NCI-H1048 (cell line): ENCODE data around the gene ZNF582.
"Not testable (repeated sequence)": the region's sequence is repeated elsewhere in the genome, so short reads cannot be mapped to it uniquely, and the experiment has no call there.

ENCODE experiments used
- DNase-seq: peaks from one replicate; lab custom pipeline; 2025; lab: John Stamatoyannopoulos, UW

Gene ZNF582

DNA sequence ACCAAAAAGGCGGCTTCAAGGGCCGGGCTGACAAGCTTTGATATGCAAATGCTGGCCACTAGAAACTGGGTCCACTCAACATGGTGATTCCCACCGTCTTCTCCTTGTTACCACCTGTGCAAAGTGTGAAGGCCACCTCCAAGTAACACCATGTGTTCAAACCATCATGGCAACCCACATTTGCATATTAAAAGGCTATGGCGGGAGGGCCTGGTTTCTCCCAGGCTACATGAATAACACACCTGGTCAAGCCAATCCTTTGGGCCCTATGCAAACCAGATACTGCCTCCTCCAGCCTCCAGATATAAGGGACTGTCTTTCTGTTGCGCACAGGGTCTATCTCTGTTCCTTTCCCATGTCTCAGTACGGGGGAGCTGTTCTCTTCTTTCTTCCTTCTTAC lies 42.1 kb downstream of the ZNF582 start:
- no peak for DNase-seq

DNA sequence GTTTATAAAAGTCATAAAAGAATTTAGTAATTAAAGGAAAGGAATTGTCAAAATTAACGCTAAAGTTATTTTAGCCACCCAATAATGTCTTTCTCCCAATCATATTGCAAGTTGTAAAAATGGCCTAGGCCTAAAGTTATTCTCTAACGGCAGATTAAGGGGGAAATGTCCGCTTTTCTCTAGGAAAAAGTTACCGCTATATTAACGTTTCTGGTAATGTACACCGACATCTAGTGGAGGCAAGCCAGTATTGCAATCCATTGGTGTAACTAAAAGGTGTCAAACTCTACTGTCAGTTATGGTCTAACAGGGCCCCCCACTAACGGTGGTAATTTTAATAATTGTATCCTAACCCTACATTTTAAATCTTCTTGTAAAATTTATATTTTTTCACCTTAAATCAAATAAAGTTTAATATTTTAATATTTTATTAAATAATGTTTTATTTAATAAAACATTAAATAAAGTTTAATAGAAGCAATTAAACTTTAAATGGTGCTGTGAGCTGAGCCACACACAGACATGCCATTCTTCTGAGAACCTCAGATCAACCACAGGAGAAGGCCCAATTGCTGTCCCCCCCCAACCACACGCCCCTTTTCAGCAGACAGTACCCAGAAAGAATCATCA lies 42.8 kb downstream of the ZNF582 start:
- DNase-seq, result no peak

DNA sequence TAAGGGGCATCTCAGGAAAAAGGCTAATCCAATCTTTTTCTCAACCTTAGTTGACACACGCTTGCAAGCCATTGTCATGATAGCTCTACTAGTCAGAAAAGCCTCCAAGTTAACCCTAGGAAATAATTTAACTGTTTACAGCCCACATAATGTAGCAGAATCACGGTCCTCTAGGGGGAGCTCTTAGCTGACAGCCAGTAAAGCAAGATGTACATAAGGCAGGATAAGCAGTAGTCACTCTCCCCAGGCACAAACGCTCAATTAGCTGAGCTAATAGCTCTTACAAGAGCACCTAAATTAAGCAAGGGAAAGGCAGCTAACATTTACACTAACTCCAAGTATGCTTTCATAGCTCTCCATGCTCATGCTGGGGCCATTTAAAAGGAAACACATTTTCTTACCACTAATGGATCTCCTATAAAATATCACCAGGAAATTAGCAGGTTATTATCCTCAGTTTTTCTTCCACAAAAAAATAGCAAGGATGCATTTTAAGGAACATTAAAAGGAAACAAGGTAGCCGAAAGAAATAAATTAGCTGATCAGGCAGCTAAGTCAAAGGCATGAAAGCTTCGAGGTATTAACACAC lies 45.0 kb downstream of the ZNF582 start:
- no peak for DNase-seq

DNA sequence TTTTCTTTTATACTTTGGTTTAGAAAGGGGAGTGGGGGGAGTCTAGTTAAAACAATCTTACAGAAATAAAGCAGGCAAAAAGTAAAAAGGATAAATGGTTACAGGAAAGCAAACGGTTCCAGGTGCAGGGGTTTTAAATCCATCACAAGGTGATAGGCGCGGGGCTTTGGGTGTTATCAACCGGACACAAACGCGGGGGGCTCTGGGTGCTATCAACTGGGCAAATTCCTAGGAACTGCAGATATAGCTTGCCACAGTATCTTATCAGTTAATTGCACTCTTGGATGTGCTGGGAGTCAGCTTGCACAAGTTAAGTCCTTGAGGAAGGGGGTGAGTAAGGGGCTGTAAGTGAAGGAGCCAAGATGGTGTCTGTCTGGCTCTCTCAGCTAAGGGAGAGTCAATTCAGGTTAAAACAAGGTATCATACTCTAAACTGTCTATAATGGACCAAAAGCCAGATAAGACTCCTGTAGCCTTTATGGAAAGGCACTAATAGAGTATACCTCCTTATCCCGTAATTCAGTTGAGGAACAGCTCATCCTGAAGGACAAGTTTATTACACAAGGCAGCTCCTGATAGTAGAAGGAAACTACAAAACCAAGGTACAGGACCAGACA lies 46.1 kb downstream of the ZNF582 start:
- no peak for DNase-seq

DNA sequence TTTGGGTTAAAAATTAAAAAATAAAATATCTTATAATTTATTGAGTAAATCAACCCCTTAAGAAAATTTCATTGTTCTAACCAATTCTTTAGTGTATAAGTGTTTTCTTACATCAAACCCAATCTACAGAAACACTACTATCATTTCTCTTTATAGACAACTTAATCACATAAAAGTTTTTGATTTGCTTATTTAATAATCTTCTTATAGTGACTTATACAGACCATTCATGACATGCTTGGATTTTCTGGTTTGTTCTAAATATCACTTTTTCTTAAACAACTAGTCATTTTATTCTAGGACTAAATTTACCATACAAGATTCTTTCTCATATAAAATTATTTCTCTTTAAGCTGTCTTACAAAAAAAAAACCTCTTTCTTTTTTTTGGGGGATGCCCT lies 51.4 kb downstream of the ZNF582 start:
- DNase-seq, result no peak

DNA sequence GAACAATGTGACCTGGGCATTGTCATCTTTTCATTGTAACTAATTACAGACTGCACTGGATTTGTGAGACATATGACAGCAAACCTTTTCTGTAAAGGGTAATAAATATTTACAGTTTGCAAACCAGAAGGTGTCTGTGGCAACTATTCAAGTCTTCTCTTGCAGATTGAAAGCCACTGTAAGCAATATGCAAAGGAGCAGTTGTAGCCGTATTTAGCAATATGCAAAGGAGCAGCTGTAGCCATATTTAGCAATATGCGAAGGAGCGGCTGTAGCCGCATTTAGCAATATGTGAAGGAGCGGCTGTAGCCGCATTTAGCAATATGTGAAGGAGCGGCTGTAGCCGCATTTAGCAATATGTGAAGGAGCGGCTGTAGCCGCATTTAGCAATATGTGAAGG lies 54.3 kb downstream of the ZNF582 start:
- DNase-seq, result not testable (repeated sequence)

DNA sequence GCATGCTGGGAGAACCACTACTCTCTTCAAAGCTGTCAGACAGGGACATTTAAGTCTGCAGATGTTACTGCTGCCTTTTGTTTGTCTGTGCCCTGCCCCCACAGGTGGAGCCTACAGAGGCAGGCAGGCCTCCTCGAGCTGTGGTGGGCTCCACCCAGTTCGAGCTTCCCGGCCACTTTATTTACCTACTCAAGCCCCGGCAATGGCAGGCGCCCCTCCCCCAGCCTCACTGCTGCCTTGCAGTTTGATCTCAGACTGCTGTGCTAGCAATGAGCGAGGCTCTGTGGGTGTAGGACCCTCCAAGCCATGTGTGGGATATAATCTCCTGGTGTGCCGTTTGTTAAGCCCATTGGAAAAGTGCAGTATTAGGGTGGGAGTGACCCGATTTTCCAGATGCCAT lies 56.3 kb downstream of the ZNF582 start:
- DNase-seq, result not testable (repeated sequence)

DNA sequence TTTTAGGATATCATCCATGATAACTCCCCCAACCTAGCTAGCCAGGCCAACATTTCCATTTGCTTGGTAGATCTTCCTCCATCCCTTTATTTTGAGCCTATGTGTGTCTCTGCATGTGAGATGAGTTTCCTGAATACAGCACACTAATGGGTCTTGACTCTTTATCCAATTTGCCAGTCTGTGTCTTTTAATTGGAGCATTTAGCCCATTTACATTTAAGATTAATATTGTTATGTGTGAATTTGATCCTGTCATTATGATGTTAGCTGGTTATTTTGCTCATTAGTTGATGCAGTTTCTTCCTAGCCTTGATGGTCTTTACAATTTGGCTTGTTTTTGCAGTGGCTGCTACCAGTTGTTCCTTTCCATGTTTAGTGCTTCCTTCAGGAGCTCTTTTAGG lies 58.0 kb downstream of the ZNF582 start:
- DNase-seq, result not testable (repeated sequence)

DNA sequence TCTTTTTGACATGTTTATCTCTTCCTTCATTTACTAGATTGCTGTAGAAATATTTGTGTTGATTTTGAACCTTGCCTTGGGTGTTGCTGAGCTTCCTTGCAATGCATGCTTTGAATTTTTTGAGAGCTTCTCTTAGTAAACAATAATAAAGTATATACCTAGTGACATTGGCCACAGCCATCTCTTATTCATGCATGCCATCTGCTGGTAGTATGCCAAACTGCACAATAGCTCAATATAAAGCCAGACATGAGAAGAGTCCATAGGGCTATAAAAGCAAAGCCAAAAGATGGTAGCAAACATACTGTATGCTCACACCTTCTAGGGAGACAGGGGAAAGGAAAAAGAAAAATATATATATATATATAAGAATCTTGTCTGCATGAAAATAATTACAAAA lies 59.8 kb downstream of the ZNF582 start:
- DNase-seq, result no peak
